SKM-1 treated with dmso at 0.1 percent for 144 hours (cell line): Measurements from ENCODE around the gene CEP162.
"Not testable (repeated sequence)": the region's sequence is repeated elsewhere in the genome, so short reads cannot be mapped to it uniquely, and the experiment has no call there.

Experiments
- DNase-seq: peaks from one replicate; lab custom pipeline; 2025; ENCODE audit not compliant: unreplicated experiment; lab: John Stamatoyannopoulos, UW

Gene CEP162

GRCh38 chr6:84151669-84152068, 75.8 kb downstream of the CEP162 start:
- DNase-seq, result peak; percentile 22

DNA sequence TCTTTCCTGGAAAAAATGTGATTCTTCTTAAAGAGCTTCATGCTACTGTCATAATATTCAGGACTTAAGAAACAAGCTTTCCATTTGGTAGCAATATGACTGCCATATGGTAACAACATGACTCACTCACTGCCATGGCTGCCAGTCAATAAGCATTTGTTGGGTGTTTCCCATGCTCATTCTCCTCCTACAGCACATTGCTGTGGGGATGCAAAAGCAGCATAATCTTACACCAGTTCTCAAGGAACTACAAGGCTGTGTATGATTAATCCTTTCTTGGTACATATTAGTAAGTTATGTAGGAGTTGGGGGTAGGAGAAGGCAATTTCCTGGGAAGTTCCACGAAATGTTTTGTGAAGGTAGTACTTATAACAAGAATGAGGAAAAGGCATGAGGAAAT, 76.7 kb downstream of the CEP162 start:
- DNase-seq, result no peak

GRCh38 chr6:84141521-84141920, 85.9 kb downstream of the CEP162 start:
- DNase-seq, result no peak

GRCh38 chr6:84139311-84139710, 88.1 kb downstream of the CEP162 start:
- DNase-seq, result no peak

DNA sequence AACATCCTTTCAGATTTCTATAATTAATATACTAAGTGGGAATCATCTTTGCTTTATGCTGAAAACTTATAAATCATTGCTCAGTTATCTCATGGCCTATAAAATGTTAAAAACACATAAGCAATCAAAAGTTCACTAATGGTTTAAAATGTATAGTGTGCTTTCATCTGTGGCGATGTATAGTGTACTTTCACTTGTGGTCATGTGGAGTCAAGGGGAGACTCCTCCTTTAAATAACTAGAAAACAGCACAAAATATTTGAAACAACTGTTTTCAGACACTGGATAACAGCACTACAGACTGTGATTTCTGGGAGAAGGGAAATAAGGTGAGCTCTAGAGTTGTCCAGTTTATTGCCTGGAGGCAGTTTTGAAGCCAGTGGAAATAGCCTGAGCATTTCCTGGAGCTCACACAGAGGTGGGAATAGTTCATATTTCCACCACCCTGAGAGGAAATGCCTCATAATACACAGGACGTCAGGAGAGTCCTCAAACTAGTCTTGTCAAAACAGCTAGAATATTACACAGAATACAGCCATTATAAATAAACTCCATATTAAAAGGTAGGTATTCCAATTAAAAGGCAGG, 89.4 kb downstream of the CEP162 start:
- no peak for DNase-seq

GRCh38 chr6:84137051-84137375, 90.4 kb downstream of the CEP162 start:
- DNase-seq, result no peak

DNA sequence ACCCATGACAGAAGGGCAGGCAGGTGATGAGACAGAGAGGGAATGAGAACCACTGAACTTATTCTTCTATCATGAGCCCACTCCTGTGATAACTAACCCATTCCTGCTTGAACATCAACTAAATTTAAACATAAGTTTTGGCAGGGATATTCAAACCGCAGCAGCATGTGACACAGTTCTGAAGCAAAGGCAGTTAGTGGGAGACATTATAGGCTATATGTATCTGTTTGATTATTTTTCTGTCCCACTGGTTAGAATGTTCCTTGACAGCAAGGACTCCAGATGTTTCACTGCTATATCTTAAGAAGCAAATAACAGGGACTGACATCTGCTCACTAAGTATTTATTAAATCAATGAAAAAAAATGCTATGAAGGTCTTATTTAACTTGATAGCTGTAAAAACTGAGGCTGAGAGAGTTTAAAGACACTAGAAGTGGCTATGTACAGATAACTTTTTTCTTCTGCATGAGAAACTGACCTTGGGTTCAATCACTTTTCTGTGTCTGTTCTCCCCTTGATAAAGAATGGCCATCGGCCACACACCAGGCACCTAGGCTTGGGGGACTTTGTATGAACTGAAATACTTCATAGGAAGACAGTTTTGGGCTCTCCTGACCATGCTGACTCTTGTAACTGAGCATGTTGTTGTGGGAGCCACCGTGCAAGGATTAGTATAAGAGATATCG, 90.9 kb downstream of the CEP162 start:
- DNase-seq, result no peak

DNA sequence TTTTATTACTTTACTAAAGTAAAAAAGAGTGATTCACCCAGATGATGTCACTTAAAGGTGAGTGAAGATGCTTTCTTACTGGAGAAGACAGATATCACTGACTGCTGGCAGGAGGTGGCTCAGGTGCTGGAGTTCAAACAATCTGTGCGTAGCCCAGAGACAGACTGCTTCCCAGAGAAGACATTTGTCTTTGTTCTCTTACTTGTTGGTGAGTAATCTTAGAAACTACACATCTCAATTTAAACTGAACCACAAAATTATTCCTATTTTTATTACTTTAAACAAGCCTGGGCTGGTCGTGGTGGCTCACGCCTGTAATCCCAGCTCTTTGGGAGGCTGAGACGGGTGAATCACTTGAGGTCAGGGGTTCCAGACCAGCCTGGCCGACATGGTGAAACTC, 92.2 kb downstream of the CEP162 start:
- DNase-seq, result no peak

- DNase-seq, result not testable (repeated sequence)
Measured at GRCh38 chr6:84133385-84133784, 94.1 kb downstream of the CEP162 start.

DNA sequence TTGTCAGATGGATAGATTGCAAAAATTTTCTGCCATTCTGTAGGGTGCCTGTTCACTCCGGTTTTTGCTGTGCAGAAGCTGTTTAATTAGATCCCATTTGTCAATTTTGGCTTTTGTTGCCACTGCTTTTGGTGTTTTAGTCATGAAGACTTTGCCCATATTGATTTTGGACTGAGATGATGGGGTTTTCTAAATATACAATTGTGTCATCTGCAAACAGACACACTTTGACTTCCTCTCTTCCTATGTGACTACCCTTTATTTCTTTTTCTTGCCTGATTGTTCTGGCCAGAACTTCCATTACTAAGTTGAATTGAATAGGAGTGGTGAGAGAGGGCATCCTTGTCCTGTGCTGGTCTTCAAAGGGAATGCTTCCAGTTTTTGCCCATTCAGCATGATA, 97.9 kb downstream of the CEP162 start:
- not testable (repeated sequence) for DNase-seq

DNA sequence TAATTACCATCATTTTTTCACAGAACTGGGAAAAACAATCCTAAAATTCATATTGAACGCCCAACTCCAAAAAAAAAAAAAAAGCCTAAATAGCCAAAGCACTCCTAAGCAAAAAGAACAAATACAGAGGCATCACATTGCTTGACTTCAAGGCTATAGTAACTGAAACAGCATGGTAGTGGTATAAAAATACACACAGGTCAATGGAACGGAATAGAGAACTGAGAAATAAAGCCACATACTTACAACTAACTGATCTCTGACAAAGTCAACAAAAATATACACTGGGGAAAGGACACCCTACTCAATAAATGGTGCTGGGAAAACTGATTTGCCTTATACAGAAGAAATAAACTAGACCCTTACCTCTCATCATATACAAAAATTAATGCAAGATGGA, 104.3 kb downstream of the CEP162 start:
- DNase-seq, result no peak

GRCh38 chr6:84119277-84119676, 108.2 kb downstream of the CEP162 start:
- DNase-seq, result no peak

DNA sequence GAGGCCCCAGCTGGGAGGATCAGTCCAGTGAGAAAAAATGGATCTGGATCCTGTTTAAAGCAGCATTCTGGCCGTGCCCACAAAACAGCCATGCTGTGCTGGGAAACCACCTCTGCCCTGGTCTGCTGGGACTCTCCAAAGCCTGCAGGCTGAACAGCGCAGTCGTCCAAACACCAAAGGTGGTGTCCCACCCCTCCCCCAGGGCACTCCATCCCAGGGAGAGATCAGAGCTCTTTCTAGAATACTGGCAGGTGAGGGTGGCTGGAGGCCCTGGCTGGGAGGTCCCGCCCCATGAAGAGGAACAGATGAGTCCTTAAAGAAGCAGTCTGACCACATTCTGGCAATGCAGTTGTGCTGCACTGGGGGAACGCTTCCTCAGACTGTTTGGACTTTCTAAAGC, 109.3 kb downstream of the CEP162 start:
- no peak for DNase-seq

DNA sequence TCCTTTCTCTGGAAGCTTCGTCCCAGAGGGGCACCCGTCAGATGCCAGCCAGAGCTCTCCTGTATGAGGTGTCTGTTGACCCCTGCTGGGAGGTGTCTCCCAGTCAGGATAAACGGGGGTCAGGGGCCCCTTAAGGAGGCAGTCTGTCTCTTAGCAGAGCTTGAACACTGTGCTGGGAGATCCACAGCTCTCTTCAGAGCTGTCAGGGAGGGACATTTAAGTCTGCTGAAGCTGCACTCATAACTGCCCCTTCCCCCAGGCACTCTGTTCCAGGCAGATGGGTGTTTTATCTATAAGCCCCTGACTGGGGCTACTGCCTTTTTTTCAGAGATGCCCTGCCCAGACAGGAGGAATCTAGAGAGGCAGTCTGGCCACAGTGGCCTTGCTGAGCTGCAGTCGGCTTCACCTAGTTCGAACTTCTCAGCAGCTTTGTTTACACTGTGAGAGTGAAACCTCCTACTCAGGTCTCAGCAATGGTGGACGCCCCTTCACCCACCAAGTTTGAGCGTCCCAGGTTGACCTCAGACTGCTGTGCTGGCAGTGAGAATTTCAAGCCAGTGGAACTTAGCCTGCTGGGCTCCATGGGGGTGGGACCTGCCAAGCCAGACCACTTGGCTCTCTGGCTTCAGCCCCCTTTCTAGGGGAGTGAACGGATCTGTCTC, 112.4 kb downstream of the CEP162 start:
- not testable (repeated sequence) for DNase-seq

DNA sequence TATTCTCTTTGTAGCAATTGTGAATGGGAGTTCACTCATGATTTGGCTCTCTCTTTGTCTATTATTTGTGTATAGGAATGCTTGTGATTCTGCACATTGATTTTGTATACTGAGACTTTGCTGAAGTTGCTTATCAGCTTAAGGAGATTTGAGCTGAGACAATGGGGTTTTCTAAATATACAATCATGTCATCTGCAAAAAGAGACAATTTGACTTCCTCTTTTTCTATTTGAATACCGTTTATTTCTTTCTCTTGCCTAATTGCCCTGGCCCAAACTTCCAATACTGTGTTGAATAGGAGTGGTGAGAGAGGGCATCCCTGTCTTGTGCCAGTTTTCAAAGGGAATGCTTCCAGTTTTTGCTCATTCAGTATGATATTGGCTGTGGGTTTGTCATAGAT, 116.1 kb downstream of the CEP162 start:
- DNase-seq, result not testable (repeated sequence)

DNA sequence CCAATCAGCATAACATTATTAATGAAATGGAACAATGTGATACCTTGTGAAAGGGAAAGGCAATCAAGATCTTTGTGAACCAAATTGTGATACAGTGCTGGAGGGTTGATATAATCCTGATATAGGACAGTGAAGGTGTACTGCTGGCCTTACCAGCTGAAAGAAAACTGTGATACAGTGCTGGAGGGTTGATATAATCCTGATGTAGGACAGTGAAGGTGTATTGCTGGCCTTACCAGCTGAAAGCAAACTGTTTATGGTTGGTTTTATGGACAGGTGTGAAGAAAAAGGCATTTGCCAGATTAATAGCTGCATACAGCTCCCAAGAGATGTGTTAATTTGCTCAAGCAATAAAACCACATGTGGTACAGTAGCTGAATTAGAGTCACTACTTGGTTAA, 119.9 kb downstream of the CEP162 start:
- no peak for DNase-seq

DNA sequence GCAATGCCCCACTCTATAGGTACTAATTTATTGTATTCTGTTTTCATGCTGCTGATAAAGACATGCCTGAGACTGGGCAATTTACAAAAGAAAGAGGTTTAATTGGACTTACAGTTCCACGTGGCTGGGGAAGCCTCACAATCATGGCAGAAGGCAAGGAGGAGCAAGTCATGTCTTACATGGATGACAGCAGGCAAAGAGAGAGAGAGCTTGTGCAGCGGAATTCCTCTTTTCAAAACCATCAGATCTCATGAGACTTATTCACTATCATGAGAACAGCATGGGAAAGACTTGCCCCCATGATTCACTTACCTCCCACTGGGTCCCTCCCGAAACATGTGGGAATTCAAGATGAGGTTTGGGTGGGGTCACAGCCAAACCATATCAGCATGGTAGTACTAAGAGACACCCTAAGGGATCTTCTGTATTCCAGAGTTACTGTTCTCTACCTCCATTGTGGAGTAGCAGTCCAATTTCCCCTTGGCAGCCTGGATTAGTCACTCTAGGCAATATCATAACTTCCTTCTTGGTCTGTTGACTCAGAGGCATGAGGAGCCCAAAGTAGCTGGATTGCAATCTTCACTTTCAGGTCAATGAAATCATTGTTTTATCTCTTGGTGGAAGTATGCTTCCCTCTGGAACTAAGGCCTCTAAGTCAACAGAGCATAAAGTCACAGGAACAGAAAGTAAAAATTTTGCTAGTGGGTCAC, 122.1 kb downstream of the CEP162 start:
- not testable (repeated sequence) for DNase-seq

- no peak for DNase-seq
Measured at GRCh38 chr6:84103029-84103428, 124.4 kb downstream of the CEP162 start.

GRCh38 chr6:84095156-84095555, 132.3 kb downstream of the CEP162 start:
- DNase-seq, result no peak

DNA sequence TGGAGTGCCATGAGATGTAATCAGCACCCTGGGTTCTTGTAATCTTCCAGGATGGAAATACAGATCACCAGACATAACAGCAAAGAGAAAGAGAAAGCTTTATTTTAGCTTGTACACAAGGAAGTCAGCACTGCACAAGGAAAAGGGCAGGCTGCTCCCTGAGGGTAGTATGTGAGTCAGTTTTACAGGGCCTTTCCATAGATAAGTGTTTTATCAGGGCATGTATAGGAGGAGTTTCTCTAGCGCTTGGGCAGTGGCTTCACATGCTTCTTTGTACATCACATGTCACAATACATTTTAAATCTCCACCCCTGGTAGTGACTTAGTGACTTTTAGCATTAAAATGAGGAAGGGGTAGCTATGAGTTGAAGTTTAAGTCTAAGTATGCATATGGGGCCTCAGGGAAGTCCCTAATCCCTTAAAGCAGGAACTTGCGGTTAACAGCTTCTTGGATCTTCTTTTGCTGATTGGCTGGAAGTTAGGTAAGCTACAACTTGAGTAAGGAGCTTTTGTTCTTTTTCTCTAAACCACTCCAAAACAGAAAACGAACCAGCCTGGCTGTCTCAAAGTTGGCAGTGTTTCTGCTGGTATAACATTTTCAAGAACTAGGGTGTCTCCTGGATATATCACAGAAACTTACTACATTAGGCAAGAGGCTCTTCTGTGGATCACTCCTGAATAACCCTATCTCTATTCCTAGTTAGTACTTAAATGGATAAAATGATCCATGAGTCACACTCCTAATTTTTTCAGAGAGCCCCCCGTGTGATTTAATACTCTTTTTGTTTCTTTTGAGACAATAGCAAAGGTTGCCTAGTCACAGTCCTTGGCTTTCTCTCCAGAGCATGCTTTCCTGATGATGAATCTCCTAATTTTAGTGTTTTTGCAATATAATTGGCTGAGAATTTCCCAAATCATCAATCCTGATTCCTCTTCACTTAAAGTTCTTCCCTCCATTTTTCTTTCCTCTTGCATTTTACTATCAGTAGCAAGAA, 133.7 kb downstream of the CEP162 start:
- DNase-seq, result peak; percentile 98

DNA sequence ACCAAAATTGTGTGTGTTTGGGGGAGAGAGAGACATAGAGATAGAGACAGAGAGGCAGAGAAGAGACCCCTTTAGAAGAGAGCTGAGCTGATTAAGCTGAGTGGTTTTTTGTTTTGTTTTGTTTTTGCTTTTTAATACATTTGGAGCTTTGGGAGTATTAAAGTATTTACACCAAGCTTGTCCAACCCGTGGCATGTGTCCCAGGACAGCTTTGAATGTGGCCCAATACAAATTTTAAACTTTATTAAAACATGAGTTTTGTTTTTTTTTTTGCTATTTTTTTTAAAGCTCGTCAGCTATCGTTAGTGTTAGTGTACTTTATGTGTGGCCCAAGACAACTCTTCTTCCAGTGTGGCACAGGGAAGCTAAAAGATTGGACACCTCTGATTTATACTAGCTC, 137.9 kb downstream of the CEP162 start:
- no peak for DNase-seq
